IPS-18a (cell line): ENCODE measurements around the gene REPIN1.

Experiments used
- H3K27ac ChIP-seq: one replicate; pipeline ENCODE4 v1.5.1; 2013; ENCODE audit warnings: low read length
- H3K27me3 ChIP-seq: one replicate; pipeline ENCODE4 v1.6.1; 2013; ENCODE audit warnings: mild to moderate bottlenecking, low read length; ENCODE audit not compliant: control insufficient read depth, insufficient read depth
- H3K36me3 ChIP-seq: one replicate; pipeline ENCODE4 v1.6.1; 2013; ENCODE audit warnings: low read depth, low read length; ENCODE audit not compliant: control insufficient read depth
- H3K4me1 ChIP-seq: one replicate; pipeline ENCODE4 v1.6.1; 2013; ENCODE audit warnings: low read depth, low read length; ENCODE audit not compliant: control insufficient read depth
- H3K4me3 ChIP-seq: one replicate; pipeline ENCODE4 v1.5.1; 2013; ENCODE audit warnings: low read length
- H3K9ac ChIP-seq: one replicate; pipeline ENCODE4 v1.6.1; 2013; ENCODE audit warnings: mild to moderate bottlenecking, low read length, moderate library complexity
- H3K9me3 ChIP-seq: one replicate; pipeline ENCODE4 v1.6.1; 2013; ENCODE audit warnings: low read depth, low read length; ENCODE audit not compliant: control insufficient read depth

Gene REPIN1

GRCh38 chr7:150413640-150414081 is 45.0 kb downstream of the REPIN1 start:
- Histone ChIP-seq H3K27ac (no peak overlapping the region), H3K36me3 (peaks cover 12% of the 10 kb centered on the region), H3K4me3 (no peak overlapping the region), H3K27me3 (no peaks in the 10 kb centered on the region), H3K4me1 (no peaks in the 10 kb centered on the region), H3K9me3 (no peaks in the 10 kb centered on the region), H3K9ac (no peak overlapping the region)

- Histone ChIP-seq H3K9ac (no peak overlapping the region), H3K4me1 (no peaks in the 10 kb centered on the region), H3K9me3 (no peaks in the 10 kb centered on the region), H3K4me3 (no peak overlapping the region), H3K27ac (no peak overlapping the region), H3K36me3 (peaks cover 4% of the 10 kb centered on the region), H3K27me3 (peaks cover 7% of the 10 kb centered on the region)
Observed at GRCh38 chr7:150415161-150416153, 46.8 kb downstream of the REPIN1 start.

- H3K9ac ChIP-seq: no peak overlapping the region
- H3K4me3 ChIP-seq: no peak overlapping the region
- no peaks in the 10 kb centered on the region for H3K36me3 ChIP-seq
- H3K27ac ChIP-seq: no peak overlapping the region
- peaks cover 4% of the 10 kb centered on the region for H3K4me1 ChIP-seq
- no peaks in the 10 kb centered on the region for H3K9me3 ChIP-seq
- peaks cover 13% of the 10 kb centered on the region for H3K27me3 ChIP-seq
Observed at GRCh38 chr7:150417239-150417638, 48.6 kb downstream of the REPIN1 start.

GRCh38 chr7:150417863-150418262 is 49.2 kb downstream of the REPIN1 start:
- Histone ChIP-seq H3K27me3 (peaks cover 13% of the 10 kb centered on the region), H3K27ac (no peak overlapping the region), H3K4me1 (peaks cover 4% of the 10 kb centered on the region), H3K9ac (no peak overlapping the region), H3K9me3 (no peaks in the 10 kb centered on the region), H3K36me3 (no peaks in the 10 kb centered on the region), H3K4me3 (no peak overlapping the region)

GRCh38 chr7:150420242-150420641 is 51.6 kb downstream of the REPIN1 start:
- H3K4me3 ChIP-seq: no peak overlapping the region
- H3K27ac ChIP-seq: no peak overlapping the region
- peaks cover 4% of the 10 kb centered on the region for H3K4me1 ChIP-seq
- H3K36me3 ChIP-seq: no peaks in the 10 kb centered on the region
- peaks cover 13% of the 10 kb centered on the region for H3K27me3 ChIP-seq
- H3K9ac ChIP-seq: no peak overlapping the region
- H3K9me3 ChIP-seq: no peaks in the 10 kb centered on the region

GRCh38 chr7:150420987-150421674 is 52.5 kb downstream of the REPIN1 start:
- Histone ChIP-seq H3K9me3 (no peaks in the 10 kb centered on the region), H3K4me3 (no peak overlapping the region), H3K27me3 (peaks cover 13% of the 10 kb centered on the region), H3K4me1 (peaks cover 4% of the 10 kb centered on the region), H3K9ac (no peak overlapping the region), H3K36me3 (no peaks in the 10 kb centered on the region), H3K27ac (no peak overlapping the region)

- H3K4me1 ChIP-seq: peaks cover 4% of the 10 kb centered on the region
Observed at GRCh38 chr7:150421831-150422230, 53.2 kb downstream of the REPIN1 start.

More at GRCh38 chr7:150421831-150422230, 53.2 kb downstream of the REPIN1 start:
- H3K4me3 ChIP-seq: no peak overlapping the region
- no peak overlapping the region for H3K9ac ChIP-seq
- H3K27me3 ChIP-seq: peaks cover 13% of the 10 kb centered on the region
- no peaks in the 10 kb centered on the region for H3K9me3 ChIP-seq
- H3K36me3 ChIP-seq: no peaks in the 10 kb centered on the region
- no peak overlapping the region for H3K27ac ChIP-seq
